ENCODE results near the gene DEGS2. TPM values are rescaled to one million over a fixed set of nuclear protein-coding genes. Genes with fewer than 3 reads are reported as not detected.

Gene DEGS2
- total RNA-seq, 1 experiment from 2014 or later = 5.1 TPM

- no peaks in the 10 kb centered on the region for H3K27me3 Mint-ChIP-seq (ENCODE audit: insufficient read depth, unreplicated experiment)
- BruUV-seq (replicated peaks) = no TSS peak
- H3K9me3 Mint-ChIP-seq (ENCODE audit: unreplicated experiment) = no peaks in the 10 kb centered on the region
- no peaks in the 10 kb centered on the region for H3K4me1 Mint-ChIP-seq (ENCODE audit: low read depth, unreplicated experiment)
- intact Hi-C loops (cut with micrococcal nuclease; ENCODE audit: unreplicated experiment) = no loop called here
- ChIA-PET POLR2A (no interaction called here), CTCF (no interaction called here)
- H3K36me3 ChIP-seq (ENCODE audit: control insufficient read depth, insufficient read depth, low read length) = no peaks in the 10 kb centered on the region; the same call in none of the 2 replicates
- H3K4me1 ChIP-seq = peaks cover 9% of the 10 kb centered on the region
- H3K36me3 Mint-ChIP-seq (ENCODE audit: insufficient read depth, unreplicated experiment) = no peaks in the 10 kb centered on the region
- H3K27me3 ChIP-seq (replicated peaks; ENCODE audit: control insufficient read depth, insufficient read depth, low read length) = no peaks in the 10 kb centered on the region
- no peak overlapping the region for H3K27ac Mint-ChIP-seq (ENCODE audit: unreplicated experiment)
- H3K9me3 ChIP-seq = 0 out of 2 replicates have a peak, but pooled peaks cover 3% of the 10 kb centered on the region
- H3K4me3 Mint-ChIP-seq (ENCODE audit: unreplicated experiment) = no peak overlapping the region
- TF ChIP-seq CTCF (IDR thresholded peaks at IDR 0.05; ENCODE audit: insufficient read depth in 1 of 2, low read depth in 1 of 2, low read length in 1 of 2, severe bottlenecking in 1 of 2, unreplicated experiment in 1 of 2) = no peak
- DNase-seq = no peak
- no peak overlapping the region for H3K4me3 ChIP-seq (ENCODE audit: low read depth, low read length)
Measured at GRCh38 chr14:100149851-100150611, 9.4 kb downstream of the DEGS2 start.

- no peak overlapping the region for H3K4me3 ChIP-seq (ENCODE audit: low read depth, low read length)
- H3K27me3 ChIP-seq (replicated peaks; ENCODE audit: control insufficient read depth, insufficient read depth, low read length) = no peaks in the 10 kb centered on the region
- intact Hi-C loops (cut with micrococcal nuclease; ENCODE audit: unreplicated experiment) = no loop called here
- Mint-ChIP-seq H3K27ac (ENCODE audit: unreplicated experiment) (no peak overlapping the region), H3K27me3 (ENCODE audit: insufficient read depth, unreplicated experiment) (no peaks in the 10 kb centered on the region), H3K9me3 (ENCODE audit: unreplicated experiment) (no peaks in the 10 kb centered on the region), H3K4me1 (ENCODE audit: low read depth, unreplicated experiment) (no peaks in the 10 kb centered on the region), H3K36me3 (ENCODE audit: insufficient read depth, unreplicated experiment) (no peaks in the 10 kb centered on the region), H3K4me3 (ENCODE audit: unreplicated experiment) (no peak overlapping the region)
- no TSS peak for BruUV-seq (replicated peaks)
- H3K36me3 ChIP-seq (ENCODE audit: control insufficient read depth, insufficient read depth, low read length) = no peaks in the 10 kb centered on the region; the same call in none of the 2 replicates
- CTCF ChIA-PET = no interaction called here
- no peak for DNase-seq
- peaks cover 17% of the 10 kb centered on the region for H3K4me1 ChIP-seq
- no peak for TF ChIP-seq CTCF (IDR thresholded peaks at IDR 0.05; ENCODE audit: insufficient read depth in 1 of 2, low read depth in 1 of 2, low read length in 1 of 2, severe bottlenecking in 1 of 2, unreplicated experiment in 1 of 2)
- POLR2A ChIA-PET = no interaction called here
- no peaks in the 10 kb centered on the region for H3K9me3 ChIP-seq
Measured at GRCh38 chr14:100148837-100149731, 10.4 kb downstream of the DEGS2 start.

GRCh38 chr14:100147691-100148464 is 11.6 kb downstream of the DEGS2 start:
- no peaks in the 10 kb centered on the region for H3K27me3 ChIP-seq (replicated peaks; ENCODE audit: control insufficient read depth, insufficient read depth, low read length)
- H3K4me1 ChIP-seq = peaks cover 22% of the 10 kb centered on the region
- no peaks in the 10 kb centered on the region; the same call in none of the 2 replicates for H3K36me3 ChIP-seq (ENCODE audit: control insufficient read depth, insufficient read depth, low read length)
- TF ChIP-seq CTCF (IDR thresholded peaks at IDR 0.05; ENCODE audit: insufficient read depth in 1 of 2, low read depth in 1 of 2, low read length in 1 of 2, severe bottlenecking in 1 of 2, unreplicated experiment in 1 of 2) = no peak
- Mint-ChIP-seq H3K4me3 (ENCODE audit: unreplicated experiment) (no peak overlapping the region), H3K27me3 (ENCODE audit: insufficient read depth, unreplicated experiment) (no peaks in the 10 kb centered on the region), H3K27ac (ENCODE audit: unreplicated experiment) (no peak overlapping the region), H3K9me3 (ENCODE audit: unreplicated experiment) (no peaks in the 10 kb centered on the region), H3K36me3 (ENCODE audit: insufficient read depth, unreplicated experiment) (no peaks in the 10 kb centered on the region), H3K4me1 (ENCODE audit: low read depth, unreplicated experiment) (no peaks in the 10 kb centered on the region)
- BruUV-seq (replicated peaks) = no TSS peak
- intact Hi-C loops (cut with micrococcal nuclease; ENCODE audit: unreplicated experiment) = no loop called here
- DNase-seq = no peak
- ChIA-PET CTCF (no interaction called here), POLR2A (no interaction called here)
- H3K4me3 ChIP-seq (ENCODE audit: low read depth, low read length) = no peak overlapping the region
- H3K9me3 ChIP-seq = no peaks in the 10 kb centered on the region
